SK-N-SH (cell line): ENCODE results near the gene HSD17B11. TPM values are rescaled to one million over a fixed set of nuclear protein-coding genes. Genes with fewer than 3 reads are reported as not detected.

Source experiments
- CTCF ChIA-PET: fragments of 300-600, 350-600 bp; formaldehyde crosslinking; extraction: SDS; loops from one replicate; lab custom pipeline; 2021; lab: Yijun Ruan, JAX
- POLR2A ChIA-PET: fragments of 350-600 bp; sonication (Branson Sonifier 250); formaldehyde crosslinking; extraction: SDS; loops from one replicate; lab custom pipeline; 2020; ENCODE audit warnings: antibody characterized with exemption, inconsistent platforms; lab: Yijun Ruan, JAX
- DNase-seq: peaks from one replicate; pipeline ENCODE4 v3.0.0; 2012
- H2AFZ ChIP-seq: fragments of 200-600 bp; sonication (generic); 2 replicates; pipeline ENCODE4 v1.8.1; 2016; ENCODE audit warnings: antibody characterized with exemption, mild to moderate bottlenecking, low read depth
- H3F3A ChIP-seq: fragments of 200-600 bp; sonication (generic); replicated peaks from 2 replicates; pipeline ENCODE3; 2016; ENCODE audit warnings: antibody characterized with exemption, mild to moderate bottlenecking; ENCODE audit not compliant: insufficient read depth
- H3K27ac ChIP-seq, 2 experiments: fragments of 200-500 bp in 1 of 2; fragments of 200-600 bp in 1 of 2; sonication (Bioruptor generic) in 1 of 2; sonication (generic), shearing (Covaris generic) in 1 of 2; 2 replicates each; pipeline versions ENCODE4 v1.5.1 to v1.6.1; 2014 to 2016; ENCODE audit warnings: low read depth in 2 of 2, inconsistent platforms in 1 of 2, low read length in 1 of 2, mild to moderate bottlenecking in 1 of 2, mixed read lengths in 1 of 2
- H3K27me3 ChIP-seq: fragments of 200-600 bp; sonication (generic), shearing (Covaris generic); 2 replicates; pipeline ENCODE4 v1.6.1; 2016; ENCODE audit warnings: mixed run types; ENCODE audit not compliant: insufficient read depth
- H3K36me3 ChIP-seq, 2 experiments: fragments of 200-500 bp in 1 of 2; fragments of 200-600 bp in 1 of 2; sonication (Bioruptor generic) in 1 of 2; sonication (generic) in 1 of 2; replicated peaks in 1 of 2; 2 replicates each; pipeline versions ENCODE3 to v1.5.1; 2014 to 2016; ENCODE audit warnings: low read length in 1 of 2, mild to moderate bottlenecking in 1 of 2; ENCODE audit not compliant: insufficient read depth in 2 of 2, control insufficient read depth in 1 of 2
- H3K4me1 ChIP-seq, 2 experiments: fragments of 200-500 bp in 1 of 2; fragments of 200-600 bp in 1 of 2; sonication (Bioruptor generic) in 1 of 2; sonication (generic), shearing (Covaris generic) in 1 of 2; 2 replicates each; pipeline versions ENCODE4 v1.5.1 to v1.6.1; 2014 to 2016; ENCODE audit warnings: low read depth in 1 of 2, low read length in 1 of 2, mixed run types in 1 of 2; ENCODE audit not compliant: insufficient read depth in 2 of 2, control insufficient read depth in 1 of 2
- H3K4me2 ChIP-seq: fragments of 200-600 bp; sonication (generic), shearing (Covaris generic); 2 replicates; pipeline ENCODE4 v1.6.1; 2017; ENCODE audit warnings: mixed run types
- H3K4me3 ChIP-seq, 2 experiments: fragments of 200-500 bp in 1 of 2; fragments of 200-600 bp in 1 of 2; sonication (Bioruptor generic) in 1 of 2; sonication (generic), shearing (Covaris generic) in 1 of 2; 2 replicates each; pipeline versions ENCODE4 v1.5.1 to v1.8.1; 2014 to 2016; ENCODE audit warnings: low read depth in 2 of 2, inconsistent platforms in 1 of 2, low read length in 1 of 2, mild to moderate bottlenecking in 1 of 2, mixed read lengths in 1 of 2, moderate library complexity in 1 of 2
- H3K79me2 ChIP-seq: fragments of 200-600 bp; sonication (generic); 2 replicates; pipeline ENCODE4 v1.8.1; 2017; ENCODE audit warnings: mild to moderate bottlenecking; ENCODE audit not compliant: insufficient read depth
- H3K9ac ChIP-seq: fragments of 200-600 bp; sonication (generic); 2 replicates; pipeline ENCODE4 v1.6.1; 2017; ENCODE audit warnings: mixed run types
- H3K9me2 ChIP-seq: fragments of 200-600 bp; sonication (generic); 2 replicates; pipeline ENCODE4 v1.6.1; 2017; ENCODE audit warnings: mixed run types
- H3K9me3 ChIP-seq: fragments of 200-600 bp; sonication (generic); 2 replicates; pipeline ENCODE4 v1.6.1; 2017; ENCODE audit warnings: mixed run types, mild to moderate bottlenecking, moderate library complexity
- H4K20me1 ChIP-seq: fragments of 200-600 bp; sonication (generic); 2 replicates; pipeline ENCODE4 v1.6.1; 2017; ENCODE audit warnings: mild to moderate bottlenecking, mixed run types; ENCODE audit not compliant: insufficient read depth
- ELF1 ChIP-seq: IDR thresholded peaks from 2 replicates; pipeline ENCODE4 v1.4.0; 2012
- FOSL2 ChIP-seq: IDR thresholded peaks from 2 replicates; pipeline ENCODE4 v1.4.0; 2012; ENCODE audit warnings: low read depth, mild to moderate bottlenecking, moderate library complexity, borderline replicate concordance
- GABPA ChIP-seq: IDR thresholded peaks from 2 replicates; pipeline ENCODE4 v1.4.0; 2012; ENCODE audit warnings: low read depth, mild to moderate bottlenecking
- JUND ChIP-seq: IDR thresholded peaks from 2 replicates; pipeline ENCODE4 v1.4.0; 2012
- NRF1 ChIP-seq: IDR thresholded peaks from 2 replicates; pipeline ENCODE4 v1.6.1; 2012; ENCODE audit warnings: low read depth, mild to moderate bottlenecking, low read length
- RAD21 ChIP-seq: IDR thresholded peaks from 2 replicates; pipeline ENCODE4 v1.6.1; 2012; ENCODE audit warnings: mild to moderate bottlenecking, low read length
- REST ChIP-seq: IDR thresholded peaks from 2 replicates; pipeline ENCODE4 v1.6.1; 2012; ENCODE audit warnings: mild to moderate bottlenecking, low read depth, low read length, moderate library complexity
- RFX5 ChIP-seq: IDR thresholded peaks from 2 replicates; pipeline ENCODE4 v1.6.1; 2012; ENCODE audit warnings: mild to moderate bottlenecking, improper control_type of control experiment, low read length
- TCF12 ChIP-seq: IDR thresholded peaks from 2 replicates; pipeline ENCODE4 v1.4.0; 2012
- TEAD4 ChIP-seq: IDR thresholded peaks from 2 replicates; pipeline ENCODE4 v1.4.0; 2012; ENCODE audit warnings: mild to moderate bottlenecking, borderline replicate concordance; ENCODE audit not compliant: insufficient read depth
- USF1 ChIP-seq: IDR thresholded peaks from 2 replicates; pipeline ENCODE4 v1.4.0; 2012; ENCODE audit warnings: low read depth, borderline replicate concordance
- ZBTB33 ChIP-seq: IDR thresholded peaks from 2 replicates; pipeline ENCODE4 v1.4.0; 2012; ENCODE audit warnings: low read depth, borderline replicate concordance
- WGBS: methylation state at CpG from one replicate; pipeline ENCODE4 v1.1.6; 2017; ENCODE audit warnings: low lambda C conversion rate; 5-methylcytosine and 5-hydroxymethylcytosine counted together
- polyA plus RNA-seq, 3 experiments: library from polyadenylated mRNA; depleted of rRNA; stranded (reverse); fragments of >200 nt; gene quantifications; 2 replicates each; pipeline ENCODE4 v1.2.3, GENCODE V29; 2012
- TF ChIP-seq, protein P1 (sequence below): fragments of 150-350 bp; IDR thresholded peaks from 2 replicates; pipeline ENCODE4 v1.6.1; 2016; ENCODE audit warnings: mild to moderate bottlenecking, low read depth, low read length
- TF ChIP-seq, protein P2 (sequence below): fragments of 150-350 bp; IDR thresholded peaks from 2 replicates; pipeline ENCODE4 v1.6.1; 2017; ENCODE audit warnings: antibody characterized with exemption, low read length, low read depth, borderline replicate concordance

HSD17B11 gene
- polyA plus RNA-seq, 1 of the 3 experiments (the other 2 are of a cell fraction) = 13.2 TPM

GRCh38 chr4:87327136-87327535 is 63.9 kb downstream of the HSD17B11 start:
- Histone ChIP-seq H3K9me2 (no peaks in the 10 kb centered on the region), H2AFZ (no peak overlapping the region), H3K4me1 (no peaks in the 10 kb centered on the region), H3K79me2 (no peaks in the 10 kb centered on the region), H3K4me3 (no peak overlapping the region), H3K4me2 (no peak overlapping the region), H3K27ac (no peak overlapping the region), H3K36me3 (no peaks in the 10 kb centered on the region), H3K9me3 (no peaks in the 10 kb centered on the region), H3K27me3 (no peaks in the 10 kb centered on the region), H3F3A (peaks cover 4% of the 10 kb centered on the region), H4K20me1 (no peaks in the 10 kb centered on the region), H3K9ac (no peak overlapping the region)
- ChIA-PET CTCF (no interaction called here), POLR2A (no interaction called here)
- TF ChIP-seq TEAD4 (no peak), TCF12 (no peak), JUND (no peak), ELF1 (no peak), ZBTB33 (no peak), RFX5 (no peak), REST (no peak), FOSL2 (no peak), RAD21 (no peak), NRF1 (no peak)
- TF ChIP-seq, protein P1, sequence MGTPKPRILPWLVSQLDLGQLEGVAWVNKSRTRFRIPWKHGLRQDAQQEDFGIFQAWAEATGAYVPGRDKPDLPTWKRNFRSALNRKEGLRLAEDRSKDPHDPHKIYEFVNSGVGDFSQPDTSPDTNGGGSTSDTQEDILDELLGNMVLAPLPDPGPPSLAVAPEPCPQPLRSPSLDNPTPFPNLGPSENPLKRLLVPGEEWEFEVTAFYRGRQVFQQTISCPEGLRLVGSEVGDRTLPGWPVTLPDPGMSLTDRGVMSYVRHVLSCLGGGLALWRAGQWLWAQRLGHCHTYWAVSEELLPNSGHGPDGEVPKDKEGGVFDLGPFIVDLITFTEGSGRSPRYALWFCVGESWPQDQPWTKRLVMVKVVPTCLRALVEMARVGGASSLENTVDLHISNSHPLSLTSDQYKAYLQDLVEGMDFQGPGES = no peak
- WGBS = 100% methylated on average over 1 of the region's 1 CpG
- no peak for DNase-seq

GRCh38 chr4:87326460-87326859 is 64.5 kb downstream of the HSD17B11 start:
- CTCF ChIA-PET = no interaction called here
- H3K9me3 ChIP-seq = no peaks in the 10 kb centered on the region
- no peak overlapping the region for H3K4me3 ChIP-seq

More at GRCh38 chr4:87326460-87326859, 64.5 kb downstream of the HSD17B11 start:
- H2AFZ ChIP-seq = no peak overlapping the region
- H4K20me1 ChIP-seq = no peaks in the 10 kb centered on the region
- H3K27ac ChIP-seq = no peak overlapping the region
- TF ChIP-seq USF1 = no peak
- TF ChIP-seq GABPA = no peak
- no peak for TF ChIP-seq RFX5
- TF ChIP-seq, protein P2, sequence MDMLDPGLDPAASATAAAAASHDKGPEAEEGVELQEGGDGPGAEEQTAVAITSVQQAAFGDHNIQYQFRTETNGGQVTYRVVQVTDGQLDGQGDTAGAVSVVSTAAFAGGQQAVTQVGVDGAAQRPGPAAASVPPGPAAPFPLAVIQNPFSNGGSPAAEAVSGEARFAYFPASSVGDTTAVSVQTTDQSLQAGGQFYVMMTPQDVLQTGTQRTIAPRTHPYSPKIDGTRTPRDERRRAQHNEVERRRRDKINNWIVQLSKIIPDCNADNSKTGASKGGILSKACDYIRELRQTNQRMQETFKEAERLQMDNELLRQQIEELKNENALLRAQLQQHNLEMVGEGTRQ = no peak
- DNase-seq = no peak
- no peaks in the 10 kb centered on the region for H3K79me2 ChIP-seq
- POLR2A ChIA-PET = no interaction called here
- H3K9me2 ChIP-seq = no peaks in the 10 kb centered on the region
- H3F3A ChIP-seq = peaks cover 4% of the 10 kb centered on the region
- H3K9ac ChIP-seq = no peak overlapping the region
- H3K36me3 ChIP-seq = no peaks in the 10 kb centered on the region
- no peaks in the 10 kb centered on the region for H3K4me1 ChIP-seq
- 74% methylated on average over 3 of the region's 3 CpGs for WGBS
- H3K4me2 ChIP-seq = no peak overlapping the region
- H3K27me3 ChIP-seq = no peaks in the 10 kb centered on the region
